Nephron (organoid): ENCODE data around the gene RPS27L.
A peak's percentile ranks its signal among the peaks of the same experiment; 100 is the strongest.

Experiments
- H3K27ac Mint-ChIP-seq, 3 experiments: 2 replicates each; pipeline ENCODE4 v1.8.0; 2020; ENCODE audit warnings: mixed read lengths in 3 of 3, mild to moderate bottlenecking in 2 of 3, moderate library complexity in 1 of 3
- H3K27me3 Mint-ChIP-seq: 2 replicates; pipeline ENCODE4 v1.8.0; 2021; ENCODE audit warnings: low read depth, mild to moderate bottlenecking, moderate library complexity, mixed read lengths
- H3K36me3 Mint-ChIP-seq: 2 replicates; pipeline ENCODE4 v1.8.0; 2020; ENCODE audit warnings: low read depth, mixed read lengths
- H3K4me1 Mint-ChIP-seq: 2 replicates; pipeline ENCODE4 v1.8.0; 2020; ENCODE audit warnings: mixed read lengths
- H3K4me3 Mint-ChIP-seq, 3 experiments: 2 replicates each; pipeline ENCODE4 v1.8.0; 2020; ENCODE audit warnings: mild to moderate bottlenecking in 3 of 3, mixed read lengths in 3 of 3, moderate library complexity in 2 of 3
- H3K9me3 Mint-ChIP-seq: 2 replicates; pipeline ENCODE4 v1.8.0; 2020; ENCODE audit warnings: mixed read lengths
- TF ChIP-seq, protein P1 (sequence below), 3 experiments: fragments of 200-600 bp; sonication (generic); IDR thresholded peaks; one replicate each; pipeline ENCODE4 v1.5.0; 2021; ENCODE audit warnings: antibody characterized with exemption in 3 of 3; ENCODE audit not compliant: unreplicated experiment in 3 of 3

RPS27L gene

DNA sequence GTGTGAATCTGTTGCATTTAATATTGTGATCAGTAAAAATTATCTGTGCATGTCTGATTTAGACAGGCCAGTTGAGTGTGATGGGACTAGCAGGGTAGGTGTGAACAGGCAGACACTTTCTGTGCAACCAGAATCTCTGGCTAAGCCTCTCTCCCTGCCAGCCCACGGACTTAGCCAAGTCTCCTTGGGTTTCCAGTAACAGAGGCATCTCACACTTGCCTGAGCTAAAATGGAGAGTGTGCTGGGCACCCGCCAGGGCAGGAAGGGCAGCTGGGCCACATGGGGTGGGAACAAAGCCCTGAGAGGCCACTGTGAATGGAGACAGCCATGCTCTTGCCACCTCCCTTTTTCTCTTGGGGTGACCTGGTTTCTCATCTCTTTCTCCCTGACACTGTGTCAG, 12.5 kb upstream of the RPS27L start:
- TF ChIP-seq, protein P1, sequence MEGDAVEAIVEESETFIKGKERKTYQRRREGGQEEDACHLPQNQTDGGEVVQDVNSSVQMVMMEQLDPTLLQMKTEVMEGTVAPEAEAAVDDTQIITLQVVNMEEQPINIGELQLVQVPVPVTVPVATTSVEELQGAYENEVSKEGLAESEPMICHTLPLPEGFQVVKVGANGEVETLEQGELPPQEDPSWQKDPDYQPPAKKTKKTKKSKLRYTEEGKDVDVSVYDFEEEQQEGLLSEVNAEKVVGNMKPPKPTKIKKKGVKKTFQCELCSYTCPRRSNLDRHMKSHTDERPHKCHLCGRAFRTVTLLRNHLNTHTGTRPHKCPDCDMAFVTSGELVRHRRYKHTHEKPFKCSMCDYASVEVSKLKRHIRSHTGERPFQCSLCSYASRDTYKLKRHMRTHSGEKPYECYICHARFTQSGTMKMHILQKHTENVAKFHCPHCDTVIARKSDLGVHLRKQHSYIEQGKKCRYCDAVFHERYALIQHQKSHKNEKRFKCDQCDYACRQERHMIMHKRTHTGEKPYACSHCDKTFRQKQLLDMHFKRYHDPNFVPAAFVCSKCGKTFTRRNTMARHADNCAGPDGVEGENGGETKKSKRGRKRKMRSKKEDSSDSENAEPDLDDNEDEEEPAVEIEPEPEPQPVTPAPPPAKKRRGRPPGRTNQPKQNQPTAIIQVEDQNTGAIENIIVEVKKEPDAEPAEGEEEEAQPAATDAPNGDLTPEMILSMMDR (IDR thresholded peaks at IDR 0.05; ENCODE audit: unreplicated experiment in 3 of 3): no peak
- Mint-ChIP-seq H3K4me3 (no peak overlapping the region), H3K27me3 (peaks cover 3% of the 10 kb centered on the region), H3K4me1 (peaks cover 16% of the 10 kb centered on the region), H3K36me3 (no peaks in the 10 kb centered on the region), H3K27ac (no peak overlapping the region), H3K9me3 (no peaks in the 10 kb centered on the region)

DNA sequence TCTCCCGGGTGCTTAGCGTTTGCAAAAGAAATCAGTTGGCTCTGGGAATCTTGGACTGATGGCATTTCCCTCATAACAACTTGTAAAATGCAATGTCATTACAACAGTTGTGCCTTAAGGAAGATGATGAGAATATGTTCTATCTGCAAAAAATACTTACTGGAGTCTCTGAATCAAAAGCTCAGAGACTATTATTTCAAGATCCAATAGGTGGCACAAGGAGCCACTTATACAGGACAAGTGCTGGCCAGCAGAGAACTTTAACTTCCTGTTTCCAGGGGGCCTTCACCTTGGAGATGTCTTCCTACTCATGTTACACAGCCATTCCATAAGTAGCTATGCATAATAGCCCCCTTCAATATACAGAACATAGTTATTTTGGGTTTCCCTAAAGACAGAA, 8.9 kb upstream of the RPS27L start:
- no peaks in the 10 kb centered on the region for H3K9me3 Mint-ChIP-seq
- no peaks in the 10 kb centered on the region for H3K27me3 Mint-ChIP-seq
- no peaks in the 10 kb centered on the region for H3K36me3 Mint-ChIP-seq
- no peak overlapping the region for H3K4me3 Mint-ChIP-seq
- TF ChIP-seq, protein P1 (IDR thresholded peaks at IDR 0.05; ENCODE audit: unreplicated experiment in 3 of 3): no peak
- H3K27ac Mint-ChIP-seq: no peak overlapping the region
- peaks cover 4% of the 10 kb centered on the region for H3K4me1 Mint-ChIP-seq

GRCh38 chr15:63165166-63165859, 8.0 kb upstream of the RPS27L start:
- TF ChIP-seq, protein P1 (IDR thresholded peaks at IDR 0.05; ENCODE audit: unreplicated experiment in 3 of 3): no peak
- no peak overlapping the region for H3K4me3 Mint-ChIP-seq
- H3K36me3 Mint-ChIP-seq: no peaks in the 10 kb centered on the region
- no peaks in the 10 kb centered on the region for H3K9me3 Mint-ChIP-seq
- no peaks in the 10 kb centered on the region for H3K27me3 Mint-ChIP-seq
- no peak overlapping the region for H3K27ac Mint-ChIP-seq
- peaks cover 4% of the 10 kb centered on the region for H3K4me1 Mint-ChIP-seq

- H3K4me1 Mint-ChIP-seq: no peaks in the 10 kb centered on the region
- H3K27ac Mint-ChIP-seq: peak overlapping the region in 1 of 3 experiments; percentile 5
- no peaks in the 10 kb centered on the region for H3K27me3 Mint-ChIP-seq
- no peak overlapping the region for H3K4me3 Mint-ChIP-seq
- TF ChIP-seq, protein P1 (IDR thresholded peaks at IDR 0.05; ENCODE audit: unreplicated experiment in 3 of 3): no peak
- H3K9me3 Mint-ChIP-seq: no peaks in the 10 kb centered on the region
- peaks cover 4% of the 10 kb centered on the region for H3K36me3 Mint-ChIP-seq
These were observed 5.9 kb upstream of the RPS27L start for GRCh38 chr15:63163217-63163616.

DNA sequence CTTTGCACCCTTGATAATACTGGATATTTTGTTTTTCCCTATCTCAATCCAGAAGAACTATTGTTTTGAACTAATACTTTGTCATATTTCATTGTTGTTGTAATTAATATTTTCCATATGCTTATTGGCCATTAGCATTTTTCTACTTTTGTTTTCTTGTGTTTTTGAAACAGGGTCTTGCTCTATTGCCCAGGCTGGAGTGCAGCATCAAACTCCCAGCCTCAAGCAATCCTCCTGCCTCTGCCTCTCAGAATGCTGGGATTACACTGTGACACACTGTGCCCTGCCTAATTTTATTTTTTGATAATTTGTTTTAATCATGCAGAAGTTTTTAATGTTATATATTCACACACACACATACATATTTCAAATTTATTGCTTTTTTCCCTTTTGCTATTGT, 3.4 kb upstream of the RPS27L start:
- TF ChIP-seq, protein P1 (IDR thresholded peaks at IDR 0.05; ENCODE audit: unreplicated experiment in 3 of 3): no peak
- Mint-ChIP-seq H3K4me3 (peak overlapping the region; percentile 5 to 69 (median 28)), H3K4me1 (peaks cover 5% of the 10 kb centered on the region)

DNA sequence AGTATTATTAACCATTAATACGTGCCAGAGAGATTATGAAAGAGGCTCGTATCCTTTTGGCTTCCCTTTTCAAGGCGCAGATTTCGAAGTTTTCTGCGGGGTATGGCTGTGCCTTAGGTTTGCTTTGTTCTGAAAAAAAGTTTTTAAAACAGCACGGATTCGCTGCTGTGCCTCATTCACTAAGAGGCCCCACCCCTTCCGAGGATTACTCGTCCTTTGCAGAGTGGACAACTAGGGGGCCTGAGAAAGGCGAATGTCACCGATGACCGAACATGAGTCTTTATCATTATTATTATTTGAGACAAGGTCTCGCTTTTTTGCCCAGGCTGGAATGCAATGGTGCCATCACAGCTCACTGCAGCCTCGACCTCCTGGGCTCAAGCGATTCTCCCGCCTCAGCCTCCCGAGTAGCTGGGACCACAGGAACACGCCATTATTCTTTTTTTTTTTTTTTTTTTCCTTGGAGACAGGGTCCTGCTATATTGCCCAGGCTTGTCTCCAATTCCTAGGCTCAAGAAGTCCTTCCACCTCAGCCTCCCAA, 684 bp upstream of the RPS27L start:
- H3K27ac Mint-ChIP-seq: peak overlapping the region; percentile 97 to 100 (median 99)
- peak overlapping the region; percentile 97 to 98 (median 98) for H3K4me3 Mint-ChIP-seq
- H3K9me3 Mint-ChIP-seq: no peaks in the 10 kb centered on the region
- H3K36me3 Mint-ChIP-seq: peaks cover 14% of the 10 kb centered on the region
- H3K4me1 Mint-ChIP-seq: peaks cover 5% of the 10 kb centered on the region
- H3K27me3 Mint-ChIP-seq: no peaks in the 10 kb centered on the region
- TF ChIP-seq, protein P1 (IDR thresholded peaks at IDR 0.05; ENCODE audit: unreplicated experiment in 3 of 3): peak in 1 of 3 experiments; percentile 35

More for the DNA sequence above, 3.4 kb upstream of the RPS27L start:
- H3K9me3 Mint-ChIP-seq: no peaks in the 10 kb centered on the region
- H3K36me3 Mint-ChIP-seq: peaks cover 7% of the 10 kb centered on the region
- peak overlapping the region; percentile 11 to 57 (median 44) for H3K27ac Mint-ChIP-seq
- H3K27me3 Mint-ChIP-seq: no peaks in the 10 kb centered on the region
